ENCODE data around the gene CLCN4. TPM values are rescaled to one million over a fixed set of nuclear protein-coding genes. Genes with fewer than 3 reads are reported as not detected.

Gene CLCN4
- total RNA-seq, 2 donors from 2014 or later: 0.19 TPM; not detected in 1

DNA sequence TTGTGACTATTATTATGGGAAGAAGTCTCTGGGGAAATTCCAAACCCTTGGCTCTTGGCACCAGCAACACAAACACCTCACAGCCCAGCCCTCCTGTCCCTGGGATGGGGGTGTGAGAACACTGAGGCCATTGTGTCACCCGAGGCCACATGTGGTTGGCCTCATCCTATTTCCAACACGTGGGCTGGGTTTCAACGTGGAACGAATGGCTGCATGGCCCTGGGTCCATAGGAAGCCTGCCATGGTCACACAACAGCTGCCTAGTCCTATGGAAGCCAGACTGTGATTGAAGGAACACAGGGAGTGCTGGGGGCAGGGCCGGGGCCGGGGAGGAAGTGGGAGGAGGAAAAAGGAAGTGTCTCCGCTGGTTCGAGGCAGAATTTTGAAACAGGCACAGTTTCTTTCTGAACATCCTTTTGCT is 10.0 kb downstream of the CLCN4 start:
- no peak overlapping the region for H3K27ac Mint-ChIP-seq
- H3K4me3 Mint-ChIP-seq: no peak overlapping the region
- no peaks in the 10 kb centered on the region for H3K9me3 Mint-ChIP-seq
- H3K36me3 Mint-ChIP-seq (ENCODE audit: low read depth): no peaks in the 10 kb centered on the region
- H3K4me1 Mint-ChIP-seq: no peaks in the 10 kb centered on the region
- H3K27me3 Mint-ChIP-seq: peaks cover 10% of the 10 kb centered on the region
- no peak for ATAC-seq (replicated peaks)

DNA sequence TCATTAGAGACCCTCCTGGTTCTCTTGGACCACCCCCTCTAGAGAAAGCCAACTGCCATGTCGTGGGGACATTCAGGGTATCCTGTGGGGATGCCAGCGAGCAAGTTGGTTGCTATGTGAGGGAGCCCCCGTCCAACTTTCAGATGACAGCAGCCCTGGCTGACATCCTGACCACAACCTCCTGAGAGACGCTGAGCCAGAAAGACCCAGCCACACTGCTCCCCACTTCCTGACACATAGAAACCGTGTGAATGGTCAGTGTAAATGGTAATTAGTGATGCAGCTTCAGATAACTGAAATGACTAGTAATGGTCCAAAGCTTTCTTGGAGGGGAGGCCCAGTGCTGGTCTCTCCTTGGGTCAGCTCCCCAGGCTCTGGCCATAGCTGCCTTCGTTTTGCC is 10.8 kb downstream of the CLCN4 start:
- Mint-ChIP-seq H3K9me3 (no peaks in the 10 kb centered on the region), H3K4me3 (no peak overlapping the region), H3K27ac (no peak overlapping the region), H3K36me3 (ENCODE audit: low read depth) (no peaks in the 10 kb centered on the region), H3K27me3 (peaks cover 15% of the 10 kb centered on the region), H3K4me1 (no peaks in the 10 kb centered on the region)
- ATAC-seq (replicated peaks): no peak

DNA sequence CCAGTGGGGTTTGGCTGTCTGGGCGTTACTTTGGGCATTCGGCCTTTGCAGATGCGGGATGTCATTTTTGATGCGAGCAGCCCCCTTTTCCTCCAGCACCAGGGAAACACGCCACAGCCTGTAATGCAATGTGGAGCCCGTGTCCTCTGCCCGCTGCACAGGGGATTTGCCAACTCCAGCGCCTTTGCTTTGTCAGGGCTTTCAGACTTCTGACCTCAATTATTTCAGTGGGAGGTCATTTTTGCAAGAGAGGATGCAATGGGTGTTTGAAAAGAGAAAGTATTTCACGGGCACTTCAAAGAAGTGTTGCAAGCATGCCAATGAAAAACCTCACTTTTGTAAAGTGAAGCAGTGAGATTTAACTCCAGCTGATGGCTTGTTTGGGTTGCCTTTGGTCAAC is 11.5 kb downstream of the CLCN4 start:
- Mint-ChIP-seq H3K27ac (no peak overlapping the region), H3K27me3 (peaks cover 17% of the 10 kb centered on the region), H3K36me3 (ENCODE audit: low read depth) (no peaks in the 10 kb centered on the region), H3K9me3 (no peaks in the 10 kb centered on the region), H3K4me3 (no peak overlapping the region), H3K4me1 (no peaks in the 10 kb centered on the region)
- ATAC-seq (replicated peaks): no peak

DNA sequence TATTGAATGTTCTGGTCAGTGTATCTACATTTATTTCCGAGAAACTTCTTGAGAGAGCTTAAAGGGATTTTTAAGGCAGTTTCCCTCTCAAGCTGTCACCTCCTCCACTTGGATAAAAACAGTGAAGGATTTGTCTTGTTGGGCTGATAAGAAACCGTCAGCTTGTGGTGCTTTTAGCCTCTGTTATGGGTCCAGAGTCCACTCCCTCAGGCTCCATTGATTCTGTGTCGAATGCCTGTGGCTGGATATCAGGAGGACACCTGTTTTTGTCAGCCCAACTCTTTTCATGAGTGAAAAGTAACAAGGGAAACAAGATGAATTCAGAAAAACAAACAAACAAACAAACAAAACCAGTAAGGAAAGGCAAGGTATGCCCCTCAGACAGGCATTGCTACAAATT is 12.4 kb downstream of the CLCN4 start:
- Mint-ChIP-seq H3K9me3 (no peaks in the 10 kb centered on the region), H3K36me3 (ENCODE audit: low read depth) (no peaks in the 10 kb centered on the region), H3K4me1 (no peaks in the 10 kb centered on the region), H3K4me3 (no peak overlapping the region), H3K27ac (no peak overlapping the region), H3K27me3 (peaks cover 12% of the 10 kb centered on the region)
- ATAC-seq (replicated peaks): no peak

DNA sequence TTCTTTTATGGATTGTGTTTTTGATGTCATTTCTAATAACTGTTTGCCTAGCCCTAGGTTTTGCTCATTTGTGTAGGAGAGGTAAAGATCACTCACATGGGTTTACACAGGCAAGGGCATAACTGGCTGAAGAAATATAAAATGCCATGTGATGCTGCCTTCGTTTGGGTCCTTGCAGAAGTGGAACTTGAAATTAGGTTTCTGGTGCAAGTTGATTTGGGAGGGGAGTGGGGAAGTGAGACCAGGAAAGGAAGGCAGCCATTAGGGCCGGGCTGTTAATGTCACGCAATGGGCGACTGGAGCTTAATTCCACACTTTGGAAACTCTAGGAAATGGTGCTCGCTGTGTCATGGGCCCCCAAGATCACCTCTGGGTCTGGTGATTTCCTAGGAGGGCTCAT is 14.5 kb downstream of the CLCN4 start:
- Mint-ChIP-seq H3K27ac (no peak overlapping the region), H3K4me3 (no peak overlapping the region), H3K4me1 (no peaks in the 10 kb centered on the region), H3K36me3 (ENCODE audit: low read depth) (no peaks in the 10 kb centered on the region), H3K9me3 (no peaks in the 10 kb centered on the region), H3K27me3 (peaks cover 10% of the 10 kb centered on the region)
- ATAC-seq (replicated peaks): no peak

DNA sequence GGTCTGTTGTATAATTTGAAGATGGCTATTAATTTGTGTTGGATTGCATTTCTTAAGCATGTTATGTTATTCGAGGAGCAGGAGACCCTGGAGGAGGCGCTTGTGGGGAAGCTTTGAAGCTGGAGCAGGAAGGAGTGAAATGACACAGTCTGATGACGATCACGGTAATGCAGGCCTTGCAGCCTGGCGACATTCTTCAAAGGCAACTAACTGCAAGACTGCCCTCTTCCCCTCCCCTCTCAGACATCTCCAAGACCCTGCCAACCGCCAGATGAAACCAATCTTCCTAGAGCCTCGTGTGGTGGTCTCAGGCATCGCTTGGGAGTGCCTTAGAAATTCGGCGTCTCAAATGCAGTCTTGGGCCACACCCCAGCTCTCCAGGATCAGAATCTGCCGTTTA is 16.1 kb downstream of the CLCN4 start:
- H3K27me3 Mint-ChIP-seq: peaks cover 14% of the 10 kb centered on the region
- H3K4me1 Mint-ChIP-seq: no peaks in the 10 kb centered on the region
- ATAC-seq (replicated peaks): no peak

DNA sequence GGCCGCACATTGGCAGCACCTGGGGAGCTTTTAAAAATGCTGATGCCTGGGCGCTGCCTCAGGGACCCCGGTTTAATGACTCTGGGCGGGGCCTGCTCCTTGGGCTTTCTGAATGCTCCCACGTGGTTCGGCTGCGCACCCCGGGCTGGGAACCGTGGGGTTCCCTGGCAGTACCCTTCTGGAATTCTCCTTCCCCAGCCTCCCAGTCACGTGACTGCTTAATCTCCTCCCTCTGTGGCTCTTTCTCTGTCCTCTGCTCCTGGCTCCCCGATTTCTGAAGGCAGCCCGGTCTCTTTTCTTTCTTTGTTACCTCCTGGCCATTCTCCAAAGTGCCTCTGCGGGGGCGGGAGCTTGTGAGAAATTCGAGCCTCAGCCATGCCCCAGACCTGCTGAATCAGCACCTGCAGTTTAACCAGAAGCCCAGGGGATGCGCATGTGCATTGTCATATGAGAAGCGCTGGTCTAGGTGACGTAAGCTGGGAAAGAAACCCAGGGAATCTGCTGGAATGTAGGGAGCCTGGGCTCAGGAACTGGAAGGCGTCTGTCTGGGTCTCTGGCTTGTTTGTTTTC is 16.6 kb downstream of the CLCN4 start:
- no peak for ATAC-seq (replicated peaks)
- H3K4me3 Mint-ChIP-seq: no peak overlapping the region
- peaks cover 17% of the 10 kb centered on the region for H3K27me3 Mint-ChIP-seq
- H3K4me1 Mint-ChIP-seq: no peaks in the 10 kb centered on the region
- no peaks in the 10 kb centered on the region for H3K36me3 Mint-ChIP-seq (ENCODE audit: low read depth)
- no peak overlapping the region for H3K27ac Mint-ChIP-seq
- H3K9me3 Mint-ChIP-seq: no peaks in the 10 kb centered on the region

More for the DNA sequence above, 16.1 kb downstream of the CLCN4 start:
- no peaks in the 10 kb centered on the region for H3K36me3 Mint-ChIP-seq (ENCODE audit: low read depth)
- no peak overlapping the region for H3K4me3 Mint-ChIP-seq
- H3K27ac Mint-ChIP-seq: no peak overlapping the region
- no peaks in the 10 kb centered on the region for H3K9me3 Mint-ChIP-seq

DNA sequence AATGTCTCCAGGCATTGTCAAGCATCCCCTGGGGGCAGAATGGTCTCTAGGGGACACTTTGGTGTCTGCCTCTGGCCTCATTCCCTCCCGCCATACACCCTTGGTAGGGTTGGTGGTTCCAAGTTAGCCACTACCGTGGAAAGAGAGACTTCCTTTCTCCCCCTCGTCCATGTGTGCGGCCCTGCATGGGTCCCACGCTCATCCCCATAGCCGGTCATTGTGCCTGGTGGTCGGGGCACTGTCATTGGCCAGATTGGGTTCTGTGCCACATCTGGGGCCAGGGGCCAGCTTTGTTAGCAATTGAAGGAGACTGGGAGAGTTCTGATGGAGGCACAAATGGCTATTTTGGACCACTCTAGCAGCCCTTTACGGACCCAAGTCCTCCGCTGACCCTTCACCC is 17.3 kb downstream of the CLCN4 start:
- no peaks in the 10 kb centered on the region for H3K4me1 Mint-ChIP-seq
- no peaks in the 10 kb centered on the region for H3K36me3 Mint-ChIP-seq (ENCODE audit: low read depth)
- no peak overlapping the region for H3K27ac Mint-ChIP-seq
- peaks cover 17% of the 10 kb centered on the region for H3K27me3 Mint-ChIP-seq
- H3K4me3 Mint-ChIP-seq: no peak overlapping the region
- H3K9me3 Mint-ChIP-seq: no peaks in the 10 kb centered on the region
- no peak for ATAC-seq (replicated peaks)

DNA sequence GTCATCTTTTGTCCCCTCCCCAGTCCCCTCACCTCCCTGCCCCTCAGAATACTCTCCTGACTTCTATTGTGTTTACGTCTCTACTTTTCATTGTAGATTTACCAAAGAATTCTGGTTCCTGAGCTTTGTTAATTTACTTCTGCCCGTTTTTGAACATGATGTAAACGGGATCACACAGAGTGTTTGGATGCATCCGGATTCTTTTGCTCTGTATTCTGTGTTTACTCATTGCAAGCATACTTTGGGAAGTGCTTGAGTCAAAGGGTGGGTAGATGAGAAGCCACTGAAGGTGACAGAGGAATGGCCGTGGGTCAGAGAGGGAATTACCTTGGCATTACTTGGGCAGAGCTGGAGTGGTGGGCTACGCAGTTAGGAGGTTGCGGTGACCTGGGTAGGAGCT is 18.0 kb downstream of the CLCN4 start:
- ATAC-seq (replicated peaks): no peak
- peaks cover 19% of the 10 kb centered on the region for H3K27me3 Mint-ChIP-seq
- H3K36me3 Mint-ChIP-seq (ENCODE audit: low read depth): no peaks in the 10 kb centered on the region
- no peak overlapping the region for H3K4me3 Mint-ChIP-seq
- no peaks in the 10 kb centered on the region for H3K9me3 Mint-ChIP-seq
- H3K4me1 Mint-ChIP-seq: no peaks in the 10 kb centered on the region
- no peak overlapping the region for H3K27ac Mint-ChIP-seq

DNA sequence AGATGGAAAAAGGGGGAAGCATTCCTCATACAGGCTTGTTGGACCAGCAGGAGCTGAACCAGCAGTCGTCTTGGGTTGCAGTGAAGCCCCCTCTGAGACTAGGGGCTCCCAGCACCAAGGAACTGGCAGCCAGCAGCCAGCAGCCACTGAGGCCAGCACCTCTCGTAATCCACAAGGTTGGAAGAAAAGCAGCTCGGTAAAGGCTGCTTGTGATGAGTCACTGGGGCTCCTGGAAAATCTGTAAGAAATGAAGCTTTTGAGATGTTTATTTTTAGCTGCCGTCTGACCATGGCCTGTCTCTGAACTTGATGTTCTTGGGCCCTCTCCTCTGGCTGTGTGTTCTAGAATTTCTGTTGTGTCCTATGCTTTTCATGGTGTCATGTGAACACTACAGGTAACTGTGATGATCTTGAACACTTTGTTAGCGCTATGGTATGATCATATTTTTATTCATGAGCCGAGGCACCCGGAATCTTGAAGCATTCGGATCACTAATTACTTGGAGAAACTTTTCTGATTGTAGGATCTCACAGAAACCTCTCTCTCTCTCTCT is 18.6 kb downstream of the CLCN4 start:
- H3K4me1 Mint-ChIP-seq: no peaks in the 10 kb centered on the region
- no peaks in the 10 kb centered on the region for H3K9me3 Mint-ChIP-seq
- no peak for ATAC-seq (replicated peaks)
- no peaks in the 10 kb centered on the region for H3K36me3 Mint-ChIP-seq (ENCODE audit: low read depth)
- no peak overlapping the region for H3K27ac Mint-ChIP-seq
- no peak overlapping the region for H3K4me3 Mint-ChIP-seq
- peaks cover 20% of the 10 kb centered on the region for H3K27me3 Mint-ChIP-seq

DNA sequence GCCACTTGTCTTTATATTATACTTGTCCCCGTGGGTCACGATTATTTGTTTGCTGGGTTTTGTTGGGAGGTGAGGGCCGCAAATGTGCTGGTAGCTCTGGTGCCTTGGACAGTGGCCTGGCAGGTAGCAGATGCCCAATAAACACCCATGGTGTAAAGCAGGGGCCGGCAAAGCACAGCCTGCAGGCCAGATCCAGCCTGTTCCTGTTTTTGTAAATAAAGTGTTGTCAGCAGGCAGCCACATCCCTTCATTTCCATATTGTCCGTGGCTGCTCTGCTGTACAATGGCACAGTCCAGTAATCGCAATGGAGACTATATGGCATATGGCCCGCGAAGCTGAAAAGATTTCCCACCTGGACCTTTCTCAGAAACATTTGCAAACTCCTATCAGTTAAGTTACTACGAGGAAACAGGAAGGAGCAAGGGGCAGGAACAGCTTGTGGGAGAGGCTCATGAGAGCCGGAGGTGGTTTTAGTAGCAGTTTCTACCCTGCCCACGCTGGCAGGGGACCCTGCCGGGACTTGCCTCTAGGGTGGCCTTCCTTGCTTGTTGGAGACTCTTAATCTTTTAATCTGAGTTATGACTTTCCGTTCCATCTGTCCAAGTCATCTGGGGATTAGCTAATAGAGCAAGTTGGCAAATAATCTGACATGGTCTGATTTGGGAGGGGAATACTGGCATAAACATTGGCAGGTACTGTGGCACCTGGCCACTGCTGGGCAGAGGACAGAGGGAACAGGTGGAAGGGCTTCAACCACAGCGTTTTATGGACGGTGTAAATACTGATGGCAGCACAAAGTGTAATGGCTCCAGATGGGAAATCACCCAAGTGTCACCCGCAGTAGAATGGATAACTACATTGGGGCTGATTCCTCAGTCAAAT is 19.6 kb downstream of the CLCN4 start:
- no peaks in the 10 kb centered on the region for H3K36me3 Mint-ChIP-seq (ENCODE audit: low read depth)
- no peaks in the 10 kb centered on the region for H3K4me1 Mint-ChIP-seq

DNA sequence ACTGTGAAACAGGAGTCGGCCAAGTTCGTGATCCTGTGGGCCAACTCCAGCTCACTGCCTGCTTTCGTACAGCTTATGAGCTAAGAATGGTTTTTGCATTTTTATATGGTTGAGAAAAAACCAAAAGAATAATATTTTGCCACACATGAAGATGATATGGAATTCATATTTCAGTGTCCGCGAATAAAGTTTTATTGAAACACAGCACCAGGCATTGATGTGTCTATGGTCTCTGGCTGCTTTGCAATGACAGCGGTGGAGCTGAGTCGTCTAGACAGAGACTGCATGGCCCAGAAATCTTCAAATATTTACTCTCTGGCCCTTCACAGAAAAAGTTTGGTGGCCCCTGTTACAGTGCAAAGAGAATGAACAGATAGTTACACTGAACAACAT is 20.2 kb downstream of the CLCN4 start:
- no peak for ATAC-seq (replicated peaks)
- Mint-ChIP-seq H3K9me3 (no peaks in the 10 kb centered on the region), H3K4me3 (no peak overlapping the region), H3K27ac (no peak overlapping the region), H3K36me3 (ENCODE audit: low read depth) (no peaks in the 10 kb centered on the region), H3K4me1 (no peaks in the 10 kb centered on the region), H3K27me3 (peaks cover 16% of the 10 kb centered on the region)

More for the DNA sequence above, 19.6 kb downstream of the CLCN4 start:
- peaks cover 20% of the 10 kb centered on the region for H3K27me3 Mint-ChIP-seq
- H3K27ac Mint-ChIP-seq: no peak overlapping the region
- no peaks in the 10 kb centered on the region for H3K9me3 Mint-ChIP-seq
- no peak for ATAC-seq (replicated peaks)
- H3K4me3 Mint-ChIP-seq: no peak overlapping the region

DNA sequence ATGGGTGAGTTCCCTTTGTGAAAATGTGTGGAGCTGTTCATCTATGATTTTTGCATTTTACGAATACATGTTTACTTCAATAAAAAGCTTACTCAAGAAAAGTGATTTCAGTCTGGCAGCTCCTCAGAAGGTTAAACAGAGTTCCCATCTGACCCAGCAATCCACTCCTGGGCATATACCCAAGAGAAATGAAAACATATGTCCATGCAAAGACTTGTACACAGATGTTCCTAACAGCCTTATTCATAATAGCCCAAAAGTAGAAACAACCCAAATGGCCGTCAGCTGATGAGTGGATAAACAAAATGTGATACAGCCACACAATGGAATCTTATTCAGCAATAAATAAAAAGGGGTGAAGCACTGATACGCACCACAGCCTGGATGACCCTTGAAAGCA is 20.8 kb downstream of the CLCN4 start:
- no peak overlapping the region for H3K4me3 Mint-ChIP-seq
- no peaks in the 10 kb centered on the region for H3K4me1 Mint-ChIP-seq
- H3K9me3 Mint-ChIP-seq: no peaks in the 10 kb centered on the region
- H3K27ac Mint-ChIP-seq: no peak overlapping the region
- peaks cover 12% of the 10 kb centered on the region for H3K27me3 Mint-ChIP-seq
- ATAC-seq (replicated peaks): no peak
- no peaks in the 10 kb centered on the region for H3K36me3 Mint-ChIP-seq (ENCODE audit: low read depth)

DNA sequence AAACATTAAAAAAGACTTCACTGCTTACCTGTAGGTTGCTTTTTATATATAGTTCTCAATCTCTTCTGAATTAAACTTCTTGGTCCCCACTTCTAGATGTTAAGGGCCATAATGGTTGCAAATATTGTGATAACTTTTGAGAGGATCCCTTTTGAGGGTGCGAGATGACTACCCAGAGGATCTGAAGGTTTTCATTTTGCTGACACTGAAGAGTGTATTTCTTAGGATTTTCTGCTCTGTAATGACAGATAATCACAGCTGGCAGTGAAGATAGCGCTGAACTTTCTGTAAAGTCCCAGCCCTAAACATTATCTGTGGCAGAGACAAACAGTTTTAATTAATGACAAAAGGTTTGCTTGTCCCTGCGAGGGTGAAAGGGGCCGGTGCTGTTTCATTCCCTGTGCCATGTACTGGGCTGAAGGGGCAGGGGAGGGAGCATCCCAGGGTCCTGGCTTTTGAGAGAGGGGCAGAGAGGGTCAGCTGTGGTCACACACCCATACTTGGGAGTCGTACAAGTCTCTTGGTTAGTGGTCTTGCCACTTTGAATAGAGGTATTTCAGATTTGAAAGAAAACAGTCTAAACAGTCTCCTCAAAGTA is 22.2 kb downstream of the CLCN4 start:
- peaks cover 10% of the 10 kb centered on the region for H3K27me3 Mint-ChIP-seq
- H3K36me3 Mint-ChIP-seq (ENCODE audit: low read depth): no peaks in the 10 kb centered on the region
- H3K27ac Mint-ChIP-seq: no peak overlapping the region
- no peaks in the 10 kb centered on the region for H3K9me3 Mint-ChIP-seq
- H3K4me3 Mint-ChIP-seq: no peak overlapping the region
- H3K4me1 Mint-ChIP-seq: no peaks in the 10 kb centered on the region
- ATAC-seq (replicated peaks): no peak

DNA sequence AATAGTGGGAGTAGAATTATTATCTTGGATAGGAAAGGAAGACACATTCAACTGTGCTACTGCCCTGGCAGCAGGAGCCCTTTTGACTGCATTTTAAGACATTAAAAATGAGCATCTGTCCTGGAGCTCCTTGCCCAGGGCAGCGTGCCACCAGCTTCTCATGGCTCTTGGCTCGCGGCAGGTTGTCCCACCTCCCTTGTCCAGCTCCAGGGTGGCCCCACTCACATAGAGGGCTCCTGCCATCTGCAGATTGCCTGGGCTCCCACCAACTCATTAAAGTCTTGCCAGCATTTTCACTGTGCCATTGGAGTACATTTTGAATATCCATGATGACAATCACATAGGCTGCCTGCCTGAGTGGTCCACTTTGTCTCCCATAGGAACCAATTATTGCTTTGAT is 27.0 kb downstream of the CLCN4 start:
- Mint-ChIP-seq H3K4me3 (no peak overlapping the region), H3K9me3 (no peaks in the 10 kb centered on the region), H3K4me1 (no peaks in the 10 kb centered on the region), H3K36me3 (ENCODE audit: low read depth) (no peaks in the 10 kb centered on the region), H3K27me3 (peaks cover 18% of the 10 kb centered on the region), H3K27ac (no peak overlapping the region)
- no peak for ATAC-seq (replicated peaks)
